Ramos (cell line): Measurements from ENCODE around the gene DUSP6.

ENCODE experiments used
- in situ Hi-C: fragments of 300-500 bp; cut with MboI; formaldehyde crosslinking; loops from one replicate; pipeline ENCODE4 v1.14.3; 2022; ENCODE audit warnings: low sequenced_read_pairs; ENCODE audit not compliant: unreplicated experiment

Gene DUSP6

GRCh38 chr12:89352492-89353187 is at the start of gene DUSP6:
Gene DUSP6, minus strand, starts transcription at chr12:89352501. Its CDS starts 462 bp downstream, at chr12:89352039.
- in situ Hi-C loops: no loop called here

GRCh38 chr12:89401433-89402058 is 49.2 kb upstream of the DUSP6 start:
- in situ Hi-C loops: no loop called here

GRCh38 chr12:89400415-89400814 is 48.1 kb upstream of the DUSP6 start:
- in situ Hi-C loops: no loop called here

- in situ Hi-C loops: no loop called here
These were observed 43.4 kb upstream of the DUSP6 start for GRCh38 chr12:89395712-89396111.

- in situ Hi-C loops: no loop called here
These were observed 41.3 kb upstream of the DUSP6 start for GRCh38 chr12:89393551-89394121.

GRCh38 chr12:89392391-89392790 is 40.1 kb upstream of the DUSP6 start:
- in situ Hi-C loops: no loop called here

GRCh38 chr12:89391726-89392336 is 39.5 kb upstream of the DUSP6 start:
- in situ Hi-C loops: no loop called here

- in situ Hi-C loops: no loop called here
These were observed 38.7 kb upstream of the DUSP6 start for GRCh38 chr12:89390802-89391673.

GRCh38 chr12:89389755-89390661 is 37.7 kb upstream of the DUSP6 start:
- in situ Hi-C loops: no loop called here

- in situ Hi-C loops: no loop called here
These were observed 33.8 kb upstream of the DUSP6 start for GRCh38 chr12:89386138-89386537.

- in situ Hi-C loops: no loop called here
These were observed 32.5 kb upstream of the DUSP6 start for GRCh38 chr12:89384807-89385206.

- in situ Hi-C loops: no loop called here
These were observed 31.9 kb upstream of the DUSP6 start for GRCh38 chr12:89384050-89384758.

- in situ Hi-C loops: no loop called here
These were observed 31.1 kb upstream of the DUSP6 start for GRCh38 chr12:89383235-89384049.

- in situ Hi-C loops: no loop called here
These were observed 30.0 kb upstream of the DUSP6 start for GRCh38 chr12:89382328-89382727.

GRCh38 chr12:89379839-89380467 is 27.7 kb upstream of the DUSP6 start:
- in situ Hi-C loops: no loop called here

GRCh38 chr12:89379148-89379838 is 27.0 kb upstream of the DUSP6 start:
- in situ Hi-C loops: no loop called here

GRCh38 chr12:89376844-89377243 is 24.5 kb upstream of the DUSP6 start:
- in situ Hi-C loops: no loop called here
